Stromal cell of bone marrow (primary cell): ENCODE data around the gene LRPAP1.
"Not testable (repeated sequence)": the region's sequence is repeated elsewhere in the genome, so short reads cannot be mapped to it uniquely, and the experiment has no call there.

ENCODE experiments used
- DNase-seq: peaks from one replicate; pipeline ENCODE4 v3.0.0-alpha.2; 2012; ENCODE audit warnings: low read depth

LRPAP1 gene

GRCh38 chr4:3560465-3560864 is 28.2 kb upstream of the LRPAP1 start:
- DNase-seq = not testable (repeated sequence)

GRCh38 chr4:3559381-3560290 is 27.4 kb upstream of the LRPAP1 start:
- DNase-seq = not testable (repeated sequence)

DNA sequence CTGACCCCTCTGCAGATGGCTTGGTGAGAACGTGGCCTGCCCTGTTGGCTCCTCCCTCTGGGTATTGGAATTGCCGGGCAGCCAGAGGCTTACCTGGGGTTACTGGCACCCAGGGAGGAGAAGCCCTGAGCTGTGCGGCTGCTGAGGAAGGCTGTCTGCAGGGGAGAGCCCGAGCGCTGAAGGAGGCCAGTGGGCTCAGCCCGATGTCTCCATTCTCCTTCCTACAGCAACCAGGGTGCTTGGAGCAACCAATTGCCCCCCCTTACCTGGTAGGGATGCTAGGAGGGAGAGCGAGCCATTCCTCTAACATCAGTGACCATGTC is 26.3 kb upstream of the LRPAP1 start:
- not testable (repeated sequence) for DNase-seq

- not testable (repeated sequence) for DNase-seq
Measured at GRCh38 chr4:3557676-3558513, 25.7 kb upstream of the LRPAP1 start.

- DNase-seq = not testable (repeated sequence)
Measured at GRCh38 chr4:3557088-3557492, 24.9 kb upstream of the LRPAP1 start.

DNA sequence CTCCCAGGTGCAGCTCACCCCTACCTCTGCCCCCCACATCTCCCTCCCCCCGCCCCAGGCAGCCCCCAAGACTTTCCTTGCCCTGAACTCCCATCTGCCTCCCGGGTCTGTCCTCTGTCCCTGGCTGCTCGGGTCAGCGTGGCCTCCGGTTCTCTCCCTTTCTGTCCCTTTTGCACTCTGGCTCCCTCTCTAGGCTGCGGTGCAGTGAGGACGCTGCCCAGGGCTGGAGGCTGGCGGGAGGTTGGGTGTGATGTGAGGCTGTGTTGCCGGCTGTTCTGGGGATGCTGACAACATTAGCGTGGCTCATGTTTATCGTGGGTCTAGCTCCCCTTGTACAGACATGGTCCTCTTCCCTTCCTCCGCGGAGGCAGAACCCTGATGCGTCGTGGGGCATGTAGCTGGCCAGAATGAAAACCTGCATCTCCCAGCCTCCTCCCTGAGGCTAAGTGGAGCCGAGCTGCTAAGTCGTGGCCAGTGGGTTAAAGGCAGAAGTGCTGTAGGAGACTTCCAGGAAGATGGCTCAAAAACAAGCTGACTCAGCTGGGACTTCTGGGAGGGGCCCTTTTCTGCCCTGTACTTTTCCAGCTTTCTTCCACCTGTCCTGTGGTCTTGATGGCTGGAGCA is 24.1 kb upstream of the LRPAP1 start:
- not testable (repeated sequence) for DNase-seq

DNA sequence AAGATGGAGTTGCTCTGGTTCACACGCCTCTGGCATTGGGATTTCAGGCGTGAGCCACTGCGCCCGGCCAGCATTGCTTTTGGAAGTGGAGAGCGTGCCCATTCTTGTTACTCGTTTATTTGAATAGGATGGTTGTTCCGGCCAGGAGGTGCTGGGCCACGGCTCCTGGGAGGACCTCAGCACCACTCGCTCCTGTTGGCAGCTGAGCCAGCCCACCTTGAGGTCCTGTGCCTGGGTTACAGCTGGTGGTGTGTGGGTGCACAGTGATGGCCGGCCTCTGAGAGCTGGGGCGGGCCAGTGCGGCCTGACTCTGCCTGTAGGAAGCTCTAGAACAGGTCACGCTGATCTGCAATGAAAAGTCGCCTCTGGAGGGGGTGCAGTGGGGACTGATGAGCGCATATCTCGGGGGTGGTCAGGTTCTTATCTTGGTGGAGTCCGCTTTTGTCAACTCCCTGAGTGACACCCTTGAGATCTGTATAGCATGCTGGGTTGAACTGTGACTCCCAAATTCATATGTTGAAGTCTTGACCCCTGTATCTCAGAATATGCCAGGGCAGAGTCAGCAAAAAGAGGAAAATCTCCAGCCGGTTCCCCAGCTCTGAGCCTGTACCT is 23.3 kb upstream of the LRPAP1 start:
- DNase-seq = not testable (repeated sequence)

DNA sequence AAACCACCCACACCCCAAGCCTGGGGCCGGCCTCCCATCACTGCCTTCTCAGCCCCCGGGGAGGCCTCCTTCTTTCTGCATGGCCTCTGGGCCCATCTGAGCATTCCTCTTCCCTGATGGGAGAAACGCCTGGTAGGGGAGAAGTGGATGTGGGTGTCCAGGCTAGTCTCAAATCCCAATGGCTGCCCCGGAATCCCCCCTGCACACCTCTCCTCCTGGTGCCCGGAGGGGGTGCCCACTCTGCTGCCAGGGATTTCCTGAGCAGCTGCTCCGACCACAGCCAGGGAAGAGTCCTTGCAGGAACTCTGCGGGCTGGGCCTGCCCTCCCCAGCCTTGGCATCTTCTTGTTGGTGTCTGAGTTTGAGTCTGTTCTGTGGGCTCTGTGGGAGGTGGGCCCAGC is 19.1 kb upstream of the LRPAP1 start:
- DNase-seq = not testable (repeated sequence)

- not testable (repeated sequence) for DNase-seq
Measured at GRCh38 chr4:3550792-3551325, 18.6 kb upstream of the LRPAP1 start.

DNA sequence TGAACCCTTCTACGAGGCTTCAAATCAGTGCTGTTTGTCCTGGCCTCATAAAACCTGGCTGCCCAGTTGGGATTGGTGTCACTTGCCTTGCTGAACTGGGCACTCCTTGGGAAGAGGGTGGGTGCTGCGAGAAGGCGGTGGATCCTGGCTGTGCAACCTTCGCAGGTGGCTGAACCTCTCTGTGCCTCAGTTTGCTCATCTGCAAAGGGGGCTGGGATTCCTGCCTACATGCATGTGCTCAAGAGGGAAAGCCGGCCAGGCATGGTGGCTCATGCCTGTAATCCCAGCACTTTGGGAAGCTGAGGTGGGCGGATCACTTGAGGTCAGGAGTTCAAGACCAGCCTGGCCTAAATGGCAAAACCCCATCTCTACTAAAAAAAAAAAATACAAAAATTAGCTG is 17.8 kb upstream of the LRPAP1 start:
- not testable (repeated sequence) for DNase-seq

DNA sequence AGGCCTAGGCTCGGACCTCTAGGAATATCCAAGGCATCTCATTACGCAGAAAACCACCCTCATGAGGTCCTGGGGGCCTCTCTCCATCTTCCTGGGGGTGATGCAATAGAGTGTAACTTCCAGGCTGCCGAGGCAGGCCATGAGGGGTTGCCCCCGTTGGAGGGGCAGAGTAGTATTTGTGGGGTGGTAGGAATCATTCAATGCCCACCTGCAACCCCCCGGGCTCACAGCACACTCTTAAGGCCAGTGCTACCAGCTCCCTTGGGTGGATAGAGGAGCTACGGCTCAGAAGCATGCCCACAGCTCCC is 17.4 kb upstream of the LRPAP1 start:
- DNase-seq = not testable (repeated sequence)

- DNase-seq = not testable (repeated sequence)
Measured at GRCh38 chr4:3548991-3549693, 16.9 kb upstream of the LRPAP1 start.

DNA sequence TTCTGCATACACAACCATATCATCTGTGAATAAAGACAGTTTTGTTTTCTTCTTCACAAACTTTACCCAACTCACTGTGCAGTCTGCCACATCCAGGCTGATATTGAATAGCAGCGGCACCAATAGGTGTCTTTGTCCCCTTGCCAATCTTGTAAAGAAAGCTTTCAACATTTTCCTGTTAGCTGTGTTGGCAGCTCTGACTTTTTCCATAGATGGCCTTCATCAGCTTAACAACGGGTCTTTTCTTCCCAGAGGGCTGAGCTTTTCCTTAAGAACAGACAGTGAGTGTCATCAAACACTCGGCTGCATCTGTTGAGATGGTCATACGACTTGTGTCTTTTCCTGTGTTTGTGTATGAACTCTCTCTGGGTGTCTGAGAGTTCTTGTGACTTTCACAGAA is 14.5 kb upstream of the LRPAP1 start:
- not testable (repeated sequence) for DNase-seq

DNA sequence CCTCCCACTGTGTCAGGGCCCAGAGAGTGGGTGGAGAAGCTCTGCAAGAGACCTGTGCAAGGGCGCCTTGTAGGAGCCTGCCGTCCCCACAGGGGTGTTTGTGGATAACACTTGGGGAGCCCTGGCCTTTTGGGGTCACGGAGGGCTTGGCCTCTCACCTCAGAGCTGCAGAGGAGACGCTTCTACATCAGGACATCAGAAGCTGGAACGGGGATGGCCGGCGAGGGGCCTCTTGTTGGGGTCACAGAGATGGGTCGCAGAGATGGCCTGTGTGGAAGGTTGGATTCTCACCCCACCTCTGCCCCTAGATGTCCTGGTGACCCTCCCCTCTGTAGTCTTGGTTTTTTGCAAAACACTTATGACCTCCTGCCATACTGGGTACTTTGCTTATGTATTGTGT is 13.1 kb upstream of the LRPAP1 start:
- DNase-seq = not testable (repeated sequence)

DNA sequence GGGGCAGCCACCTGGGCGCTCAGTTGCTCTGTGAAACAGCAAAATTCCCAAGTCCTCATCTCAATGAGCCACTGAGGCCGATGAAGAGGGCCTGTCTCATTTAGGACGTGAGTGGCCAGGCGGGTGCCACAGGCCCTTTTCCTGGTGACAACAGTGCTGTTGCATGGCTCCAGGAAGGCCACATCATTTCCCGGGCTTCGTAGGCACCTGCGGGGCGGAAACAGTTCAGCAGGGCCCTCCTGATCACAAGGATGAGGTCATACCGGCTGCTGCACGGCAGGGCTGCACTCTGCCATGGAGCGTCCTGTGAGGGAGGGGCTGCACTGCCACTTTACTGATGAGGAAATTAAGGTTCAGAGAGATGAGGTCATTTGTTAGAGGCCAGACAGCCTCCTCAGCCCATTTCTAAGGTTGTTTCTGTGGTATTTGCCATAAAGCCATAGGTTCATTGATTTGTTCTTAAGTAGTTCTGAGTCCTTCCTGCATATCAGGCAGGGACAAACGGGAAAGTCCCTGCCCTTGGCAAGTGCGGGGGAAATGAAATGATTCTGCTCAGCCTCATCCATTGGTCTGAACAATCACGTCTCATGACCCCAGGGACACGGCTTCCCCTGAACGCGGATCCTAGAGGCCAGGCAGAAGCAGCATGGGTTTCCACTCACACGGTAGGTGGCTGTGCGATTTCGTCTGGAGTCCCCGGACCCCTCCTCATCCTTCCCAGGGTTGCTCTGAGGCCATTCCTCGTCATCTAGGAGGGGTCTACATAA is 12.2 kb upstream of the LRPAP1 start:
- not testable (repeated sequence) for DNase-seq

DNA sequence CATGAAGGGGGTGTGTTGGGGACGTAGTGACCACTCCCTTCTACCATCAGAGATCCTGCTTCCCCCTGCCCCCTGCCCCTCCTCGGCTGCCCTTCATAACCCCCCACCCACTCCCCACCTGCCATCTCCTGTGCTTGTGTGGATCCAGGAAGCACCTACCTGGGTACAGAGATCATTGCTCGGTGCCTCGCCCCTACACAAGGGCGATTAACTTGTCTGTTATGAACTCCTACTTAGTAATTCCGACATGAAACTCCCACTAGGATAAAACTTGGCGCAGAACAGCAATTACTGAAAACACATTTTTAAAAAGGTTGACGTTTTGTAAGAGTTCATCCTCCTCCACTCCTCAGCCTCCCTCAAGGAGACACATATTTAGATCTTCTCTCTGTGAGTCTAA is 11.2 kb upstream of the LRPAP1 start:
- DNase-seq = not testable (repeated sequence)

- not testable (repeated sequence) for DNase-seq
Measured at GRCh38 chr4:3538906-3539305, 6.7 kb upstream of the LRPAP1 start.

DNA sequence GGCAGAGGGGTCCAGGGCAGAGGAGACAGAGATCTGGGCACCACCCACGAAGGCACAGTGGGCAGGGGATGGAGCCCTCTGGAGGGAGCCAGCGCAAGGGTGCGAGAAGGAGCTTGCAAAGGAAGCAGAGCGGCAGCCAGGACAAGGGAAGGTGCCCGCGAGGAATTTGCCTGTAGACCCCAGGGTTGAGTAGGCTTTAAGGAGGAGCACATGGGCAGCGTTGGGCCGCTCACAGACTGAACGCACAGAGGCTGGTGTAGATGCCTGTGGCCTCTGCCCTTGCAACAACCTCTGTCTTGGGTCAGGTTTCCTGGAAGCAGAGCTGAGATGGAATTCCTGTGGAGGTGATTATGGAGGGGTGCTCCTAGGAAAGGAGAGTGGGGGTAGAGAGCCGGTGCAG is 3.6 kb upstream of the LRPAP1 start:
- not testable (repeated sequence) for DNase-seq

GRCh38 chr4:3533423-3533820 is 1.2 kb upstream of the LRPAP1 start:
- no peak for DNase-seq

DNA sequence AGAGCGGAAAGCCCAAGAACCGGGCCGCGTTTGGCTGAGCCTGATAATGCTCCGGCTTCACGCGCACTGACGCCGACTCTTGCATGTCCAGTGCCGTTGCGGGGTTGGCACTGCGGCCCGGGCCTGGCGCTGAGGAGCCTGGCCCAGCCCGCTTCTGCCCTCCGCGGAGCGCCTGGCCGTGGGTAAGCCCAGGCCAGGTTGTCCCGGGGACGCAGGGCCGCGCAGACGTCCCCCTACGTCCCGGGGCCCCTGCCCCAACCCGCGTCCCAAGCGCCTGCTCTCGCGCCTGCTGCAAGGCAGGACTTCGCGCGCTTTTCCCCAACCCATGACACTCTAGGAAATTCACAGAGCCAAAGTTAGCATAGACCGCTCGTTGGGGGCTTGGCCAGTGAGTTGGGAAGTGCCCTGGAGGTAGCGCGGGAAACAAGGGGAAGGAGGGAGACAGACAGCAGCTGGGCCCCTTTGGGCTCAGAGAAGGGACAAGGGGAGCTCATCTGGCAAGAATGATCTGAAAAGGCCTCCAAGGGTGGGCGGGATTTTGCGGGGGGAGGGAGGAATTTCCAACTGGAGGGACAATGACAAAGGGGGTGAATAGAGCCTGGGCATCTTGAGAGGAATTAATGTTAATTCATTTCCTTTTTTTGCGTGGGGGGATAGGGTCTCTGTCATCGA is 665 bp upstream of the LRPAP1 start:
- no peak for DNase-seq
